Uterus (tissue), 4 donors: Measurements from ENCODE around the gene FAM118A. TPM values are rescaled to one million over a fixed set of nuclear protein-coding genes. Genes with fewer than 3 reads are reported as not detected.

Experiments used
- DNase-seq, 2 donors: peaks; one replicate each; pipeline ENCODE4 v3.0.0-alpha.2; 2019 to 2020
- H3K27ac ChIP-seq, 2 donors: fragments of 200-600 bp; sonication (generic); 1 replicate in 1 of 2; 2 replicates in 1 of 2; pipeline ENCODE4 v1.5.1; 2016 to 2018
- H3K27me3 ChIP-seq, 2 donors: fragments of 200-600 bp; sonication (generic); one replicate each; pipeline ENCODE4 v1.5.1; 2018 to 2019; ENCODE audit warnings: control low read depth in 1 of 2
- H3K36me3 ChIP-seq, 2 donors: fragments of 200-600 bp; sonication (generic); one replicate each; pipeline ENCODE4 v1.5.1; 2019; ENCODE audit warnings: control low read depth in 1 of 2
- H3K4me1 ChIP-seq, 2 donors: fragments of 200-600 bp; sonication (generic); one replicate each; pipeline ENCODE4 v1.5.1; 2018 to 2019; ENCODE audit warnings: control low read depth in 1 of 2
- H3K4me3 ChIP-seq, 2 donors: fragments of 200-600 bp; sonication (generic); 1 replicate in 1 of 2; 2 replicates in 1 of 2; pipeline ENCODE4 v1.5.1; 2018 to 2019; ENCODE audit warnings: mild to moderate bottlenecking in 1 of 2
- H3K9me3 ChIP-seq, 2 donors: fragments of 200-600 bp; sonication (generic); one replicate each; pipeline ENCODE4 v1.5.1; 2019; ENCODE audit warnings: control low read depth in 1 of 2
- CTCF ChIP-seq, 4 experiments: fragments of 200-600 bp in 2 of 4; fragments of 450-650 bp in 2 of 4; sonication (generic) in 2 of 4; IDR thresholded peaks; one replicate each; pipeline ENCODE4 v1.5.1; 2016 to 2019; ENCODE audit warnings: antibody characterized with exemption in 4 of 4, mild to moderate bottlenecking in 2 of 4, moderate library complexity in 1 of 4
- POLR2A ChIP-seq, 2 donors: fragments of 450-650 bp; IDR thresholded peaks; one replicate each; pipeline ENCODE4 v1.6.1; 2016; ENCODE audit warnings: antibody characterized with exemption in 2 of 2, mild to moderate bottlenecking in 1 of 2, moderate library complexity in 1 of 2
- intact Hi-C: fragments of 100-400 bp; cut with DNase I; formaldehyde crosslinking; loops from one replicate; pipeline ENCODE4 v1.15.1; 2023; ENCODE audit warnings: low total_unique reads
- total RNA-seq, 4 donors: library from RNA; depleted of rRNA in 3 of 4; stranded (reverse); fragments of >200 nt in 3 of 4; gene quantifications; one replicate each; pipeline versions ENCODE4 v1.1.0 to v1.2.4, GENCODE V29; 2014 to 2023
- donor health status: DM: yes; HTN: yes; CAD: no.

Gene FAM118A
- total RNA-seq, 4 donors from 2014 or later, result 16.5 to 97.9 (median 46.7) TPM

- H3K9me3 ChIP-seq, result no peaks in the 10 kb centered on the region
- no peak for DNase-seq
- TF ChIP-seq CTCF (IDR thresholded peaks at IDR 0.05), result no peak
- TF ChIP-seq POLR2A (IDR thresholded peaks at IDR 0.05), result no peak
- no peaks in the 10 kb centered on the region for H3K36me3 ChIP-seq
- H3K27me3 ChIP-seq, result no peaks in the 10 kb centered on the region
- H3K27ac ChIP-seq, result no peak overlapping the region
- intact Hi-C loops, result no loop called here
- H3K4me3 ChIP-seq, result no peak overlapping the region
- H3K4me1 ChIP-seq, result no peaks in the 10 kb centered on the region
Observed at GRCh38 chr22:45270095-45271020, 39.4 kb upstream of the FAM118A start.

- no peaks in the 10 kb centered on the region for H3K9me3 ChIP-seq
- H3K36me3 ChIP-seq, result no peaks in the 10 kb centered on the region
- peak overlapping the region; percentile 13 to 43 for H3K27ac ChIP-seq
- no peaks in the 10 kb centered on the region for H3K27me3 ChIP-seq
- TF ChIP-seq CTCF (IDR thresholded peaks at IDR 0.05), result no peak
- no peak for TF ChIP-seq POLR2A (IDR thresholded peaks at IDR 0.05)
- no peak overlapping the region for H3K4me3 ChIP-seq
- intact Hi-C loops, result no loop called here
- no peaks in the 10 kb centered on the region for H3K4me1 ChIP-seq
- peak; percentile 60 for DNase-seq
Observed at GRCh38 chr22:45271667-45272201, 38.0 kb upstream of the FAM118A start.

GRCh38 chr22:45272498-45272897 is 37.2 kb upstream of the FAM118A start:
- H3K27me3 ChIP-seq, result no peaks in the 10 kb centered on the region
- no peak for TF ChIP-seq CTCF (IDR thresholded peaks at IDR 0.05)
- TF ChIP-seq POLR2A (IDR thresholded peaks at IDR 0.05), result no peak
- no peak for DNase-seq
- intact Hi-C loops, result no loop called here
- H3K4me3 ChIP-seq, result no peak overlapping the region
- H3K4me1 ChIP-seq, result no peaks in the 10 kb centered on the region
- peak overlapping the region in 1 of 2 donors; percentile 43 for H3K27ac ChIP-seq
- H3K9me3 ChIP-seq, result no peaks in the 10 kb centered on the region
- no peaks in the 10 kb centered on the region for H3K36me3 ChIP-seq

GRCh38 chr22:45273452-45274075 is 36.2 kb upstream of the FAM118A start:
- H3K4me3 ChIP-seq, result no peak overlapping the region
- no peaks in the 10 kb centered on the region for H3K27me3 ChIP-seq
- DNase-seq, result no peak
- no peak overlapping the region for H3K27ac ChIP-seq
- H3K4me1 ChIP-seq, result no peaks in the 10 kb centered on the region
- intact Hi-C loops, result no loop called here
- no peaks in the 10 kb centered on the region for H3K36me3 ChIP-seq
- no peaks in the 10 kb centered on the region for H3K9me3 ChIP-seq
- no peak for TF ChIP-seq POLR2A (IDR thresholded peaks at IDR 0.05)
- TF ChIP-seq CTCF (IDR thresholded peaks at IDR 0.05), result no peak
